Measurements from ENCODE around the gene TBC1D16. TPM values are rescaled to one million over a fixed set of nuclear protein-coding genes. Genes with fewer than 3 reads are reported as not detected.

TBC1D16 gene
- total RNA-seq, 4 donors from 2014 or later = 5.8 to 8.1 (median 7.0) TPM

DNA sequence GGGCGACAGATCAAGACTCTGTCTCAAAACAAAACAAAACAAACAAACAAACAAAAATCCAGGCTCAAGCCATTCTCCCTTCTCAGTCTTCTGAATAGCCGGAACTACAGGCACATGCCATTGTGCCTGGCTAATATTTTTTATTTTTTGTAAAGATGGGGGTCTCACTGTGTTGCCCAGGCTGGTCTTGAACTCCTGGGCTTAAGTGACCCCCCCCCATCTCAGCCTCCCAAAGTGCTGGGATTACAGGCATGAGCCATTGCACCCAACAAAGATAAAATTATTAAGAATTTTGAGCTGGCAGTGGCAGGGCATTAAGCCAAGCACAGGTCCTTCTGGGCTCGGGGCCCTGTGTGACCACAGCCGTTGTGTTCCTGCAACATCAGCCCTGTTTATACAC is 126.6 kb downstream of the TBC1D16 start:
- in situ Hi-C loops (cut with MboI; ENCODE audit: low sequenced_read_pairs in 4 of 4) (no loop called here), intact Hi-C loops (cut with DNase I; ENCODE audit: low total_unique reads) (no loop called here)
- TF ChIP-seq POLR2A (IDR thresholded peaks at IDR 0.05) = no peak
- TF ChIP-seq, protein P1, sequence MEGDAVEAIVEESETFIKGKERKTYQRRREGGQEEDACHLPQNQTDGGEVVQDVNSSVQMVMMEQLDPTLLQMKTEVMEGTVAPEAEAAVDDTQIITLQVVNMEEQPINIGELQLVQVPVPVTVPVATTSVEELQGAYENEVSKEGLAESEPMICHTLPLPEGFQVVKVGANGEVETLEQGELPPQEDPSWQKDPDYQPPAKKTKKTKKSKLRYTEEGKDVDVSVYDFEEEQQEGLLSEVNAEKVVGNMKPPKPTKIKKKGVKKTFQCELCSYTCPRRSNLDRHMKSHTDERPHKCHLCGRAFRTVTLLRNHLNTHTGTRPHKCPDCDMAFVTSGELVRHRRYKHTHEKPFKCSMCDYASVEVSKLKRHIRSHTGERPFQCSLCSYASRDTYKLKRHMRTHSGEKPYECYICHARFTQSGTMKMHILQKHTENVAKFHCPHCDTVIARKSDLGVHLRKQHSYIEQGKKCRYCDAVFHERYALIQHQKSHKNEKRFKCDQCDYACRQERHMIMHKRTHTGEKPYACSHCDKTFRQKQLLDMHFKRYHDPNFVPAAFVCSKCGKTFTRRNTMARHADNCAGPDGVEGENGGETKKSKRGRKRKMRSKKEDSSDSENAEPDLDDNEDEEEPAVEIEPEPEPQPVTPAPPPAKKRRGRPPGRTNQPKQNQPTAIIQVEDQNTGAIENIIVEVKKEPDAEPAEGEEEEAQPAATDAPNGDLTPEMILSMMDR (IDR thresholded peaks at IDR 0.05 in 4 of 5, conservative IDR thresholded peaks at IDR 0.05 in 1 of 5) = no peak
- H3K4me1 ChIP-seq = no peaks in the 10 kb centered on the region
- ATAC-seq = no peak
- DNase-seq = no peak
- no peaks in the 10 kb centered on the region for H3K36me3 ChIP-seq
- H3K9me3 ChIP-seq = no peaks in the 10 kb centered on the region
- H3K4me3 ChIP-seq = no peak overlapping the region
- H3K27ac ChIP-seq = no peak overlapping the region
- peaks cover 5 to 28% (median 13%) of the 10 kb centered on the region in 3 donors for H3K27me3 ChIP-seq

DNA sequence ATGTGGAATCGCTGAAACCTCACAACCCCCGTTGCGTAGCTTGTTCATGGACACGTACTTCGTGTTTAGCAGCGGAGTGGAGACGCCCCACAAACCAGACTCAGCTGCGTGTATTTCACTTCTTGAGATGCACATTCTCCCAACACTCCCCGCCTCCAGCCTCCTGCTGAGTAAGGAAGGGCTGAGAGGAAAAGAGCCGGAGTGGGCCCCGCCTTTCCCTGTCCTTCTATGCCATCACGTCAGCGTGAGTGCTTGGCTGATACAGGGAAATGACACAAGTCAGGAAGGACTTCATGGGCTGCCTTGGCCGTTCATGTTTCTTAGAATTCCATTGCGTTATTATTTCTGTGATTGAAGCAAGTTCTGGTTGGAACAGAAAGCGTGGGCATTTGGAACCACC is 127.8 kb downstream of the TBC1D16 start:
- no peak overlapping the region for H3K4me3 ChIP-seq
- H3K27ac ChIP-seq = no peak overlapping the region
- no peaks in the 10 kb centered on the region for H3K4me1 ChIP-seq
- no peaks in the 10 kb centered on the region for H3K36me3 ChIP-seq
- H3K27me3 ChIP-seq = peaks cover 13 to 34% (median 14%) of the 10 kb centered on the region in 3 donors
- TF ChIP-seq POLR2A (IDR thresholded peaks at IDR 0.05) = no peak
- intact Hi-C loops (cut with DNase I; ENCODE audit: low total_unique reads) (no loop called here), in situ Hi-C loops (cut with MboI; ENCODE audit: low sequenced_read_pairs in 4 of 4) (no loop called here)
- ATAC-seq (no peak), DNase-seq (no peak)
- no peaks in the 10 kb centered on the region for H3K9me3 ChIP-seq

DNA sequence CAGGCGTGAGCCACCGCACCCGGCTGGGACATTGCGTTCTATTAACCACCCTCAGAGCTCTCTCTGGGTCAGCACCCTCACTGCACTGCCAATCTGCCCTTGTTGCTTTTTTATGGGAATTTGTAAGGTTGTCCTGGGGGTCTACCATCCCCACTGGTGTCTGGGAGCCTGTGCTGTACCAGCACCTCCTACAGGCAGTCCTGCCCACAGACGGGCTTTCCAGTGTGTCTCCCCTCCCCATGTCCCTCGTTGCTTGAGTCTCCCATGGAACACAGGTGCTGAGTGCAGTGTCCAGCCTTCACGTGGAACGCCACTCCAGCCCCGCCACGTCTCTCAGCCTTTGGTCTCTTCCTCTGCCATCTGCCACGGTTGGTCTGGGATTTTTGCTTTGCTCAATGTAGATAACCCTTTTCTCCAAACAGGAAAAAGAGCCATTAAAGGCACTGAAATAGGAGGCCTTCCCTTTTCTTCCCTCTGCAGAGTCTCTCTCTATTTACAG is 128.4 kb downstream of the TBC1D16 start:
- Histone ChIP-seq H3K4me3 (no peak overlapping the region), H3K27me3 (peaks cover 13 to 37% (median 18%) of the 10 kb centered on the region in 3 donors), H3K27ac (no peak overlapping the region), H3K9me3 (no peaks in the 10 kb centered on the region), H3K36me3 (no peaks in the 10 kb centered on the region), H3K4me1 (no peaks in the 10 kb centered on the region)
- intact Hi-C loops (cut with DNase I; ENCODE audit: low total_unique reads) = no loop called here
- TF ChIP-seq, protein P1 (IDR thresholded peaks at IDR 0.05 in 4 of 5, conservative IDR thresholded peaks at IDR 0.05 in 1 of 5) = no peak
- no peak for TF ChIP-seq POLR2A (IDR thresholded peaks at IDR 0.05)
- DNase-seq (no peak), ATAC-seq (no peak)
- in situ Hi-C loops (cut with MboI; ENCODE audit: low sequenced_read_pairs in 4 of 4) = no loop called here

DNA sequence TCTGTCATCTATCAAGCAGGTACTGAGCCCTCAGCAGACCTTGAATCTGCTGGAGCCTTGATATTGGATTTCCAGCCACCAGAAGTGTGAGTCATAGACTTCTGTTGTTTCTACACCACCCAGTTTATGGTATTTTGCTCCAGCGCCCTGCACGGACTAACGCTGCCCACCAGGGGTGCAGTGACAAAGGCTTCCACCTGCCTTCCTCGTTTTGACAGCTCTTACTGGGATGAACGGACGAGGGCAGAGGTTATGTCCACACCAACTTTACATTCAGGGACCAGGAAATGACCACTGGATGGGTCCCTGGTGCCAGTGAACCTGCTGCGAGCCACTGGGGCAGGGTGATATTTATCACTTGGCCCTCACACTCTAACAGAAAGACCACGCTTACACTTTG is 129.8 kb downstream of the TBC1D16 start:
- no peak for ATAC-seq
- intact Hi-C loops (cut with DNase I; ENCODE audit: low total_unique reads) = no loop called here
- H3K27me3 ChIP-seq = peaks cover 13 to 45% (median 29%) of the 10 kb centered on the region in 3 donors

DNA sequence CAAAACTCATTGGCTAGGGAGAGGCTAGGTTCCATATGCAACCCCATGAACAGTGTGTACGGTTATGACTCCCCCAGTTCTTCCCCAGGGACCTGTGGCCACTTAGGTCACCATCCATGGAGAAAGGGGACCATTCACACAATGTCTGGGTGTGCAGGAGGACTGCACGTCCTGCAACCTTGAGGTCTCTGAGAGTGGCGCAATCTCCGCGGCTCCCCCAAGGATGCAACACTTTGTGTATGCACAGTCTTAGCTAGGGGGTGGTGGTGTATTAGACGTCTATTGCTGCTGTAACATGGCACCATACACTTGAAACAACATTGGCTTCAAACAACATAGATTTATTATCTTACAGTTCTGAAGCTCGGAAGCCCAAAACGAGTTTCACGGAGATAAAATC is 130.8 kb downstream of the TBC1D16 start:
- intact Hi-C loops (cut with DNase I; ENCODE audit: low total_unique reads) = no loop called here
- ATAC-seq = no peak
- Histone ChIP-seq H3K27ac (no peak overlapping the region), H3K4me3 (no peak overlapping the region), H3K9me3 (no peaks in the 10 kb centered on the region), H3K27me3 (peaks cover 13 to 50% (median 30%) of the 10 kb centered on the region in 3 donors), H3K36me3 (no peaks in the 10 kb centered on the region), H3K4me1 (no peaks in the 10 kb centered on the region)
- in situ Hi-C loops (cut with MboI; ENCODE audit: low sequenced_read_pairs in 4 of 4) = no loop called here
- TF ChIP-seq POLR2A (IDR thresholded peaks at IDR 0.05) = no peak
- TF ChIP-seq, protein P1 (IDR thresholded peaks at IDR 0.05 in 4 of 5, conservative IDR thresholded peaks at IDR 0.05 in 1 of 5) = no peak
- DNase-seq = no peak

More for the DNA sequence above, 129.8 kb downstream of the TBC1D16 start:
- no peaks in the 10 kb centered on the region for H3K36me3 ChIP-seq
- H3K4me1 ChIP-seq = no peaks in the 10 kb centered on the region
- no peaks in the 10 kb centered on the region for H3K9me3 ChIP-seq
- DNase-seq = no peak
- H3K27ac ChIP-seq = no peak overlapping the region
- in situ Hi-C loops (cut with MboI; ENCODE audit: low sequenced_read_pairs in 4 of 4) = no loop called here
- TF ChIP-seq, protein P1 (IDR thresholded peaks at IDR 0.05 in 4 of 5, conservative IDR thresholded peaks at IDR 0.05 in 1 of 5) = no peak
- no peak for TF ChIP-seq POLR2A (IDR thresholded peaks at IDR 0.05)
- H3K4me3 ChIP-seq = no peak overlapping the region

Measured in gastrocnemius medialis (tissue), 4 donors.